AG09319 (cell line): ENCODE measurements around the gene RWDD1.

Experiments
- DNase-seq: peaks from one replicate; pipeline ENCODE4 v3.0.0-alpha.2; 2010; ENCODE audit warnings: low read depth; ENCODE audit errors: extremely low read depth
- CTCF ChIP-seq: IDR thresholded peaks from 2 replicates; pipeline ENCODE4 v1.5.1; 2011; ENCODE audit warnings: low read depth, mild to moderate bottlenecking, inconsistent platforms, low read length, moderate library complexity

RWDD1 gene, protein sequence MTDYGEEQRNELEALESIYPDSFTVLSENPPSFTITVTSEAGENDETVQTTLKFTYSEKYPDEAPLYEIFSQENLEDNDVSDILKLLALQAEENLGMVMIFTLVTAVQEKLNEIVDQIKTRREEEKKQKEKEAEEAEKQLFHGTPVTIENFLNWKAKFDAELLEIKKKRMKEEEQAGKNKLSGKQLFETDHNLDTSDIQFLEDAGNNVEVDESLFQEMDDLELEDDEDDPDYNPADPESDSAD

GRCh38 chr6:116570856-116571682, at the start of gene RWDD1:
TSS of gene RWDD1 (plus strand) at chr6:116571504. CDS start at chr6:116571583, 79 bp downstream.
- TF ChIP-seq CTCF, result no peak; the same call in 1 of the 2 replicates
- DNase-seq, result peak; percentile 100

- no peak for TF ChIP-seq CTCF
- DNase-seq, result no peak
Observed at GRCh38 chr6:116522896-116523295, 48.4 kb upstream of the RWDD1 start.

- no peak for DNase-seq
- no peak for TF ChIP-seq CTCF
Observed at GRCh38 chr6:116524236-116524635, 47.1 kb upstream of the RWDD1 start.

- TF ChIP-seq CTCF, result no peak
- DNase-seq, result no peak
Observed at GRCh38 chr6:116528133-116528532, 43.2 kb upstream of the RWDD1 start.

- TF ChIP-seq CTCF, result no peak
- no peak for DNase-seq
Observed at GRCh38 chr6:116528780-116529179, 42.5 kb upstream of the RWDD1 start.

DNA sequence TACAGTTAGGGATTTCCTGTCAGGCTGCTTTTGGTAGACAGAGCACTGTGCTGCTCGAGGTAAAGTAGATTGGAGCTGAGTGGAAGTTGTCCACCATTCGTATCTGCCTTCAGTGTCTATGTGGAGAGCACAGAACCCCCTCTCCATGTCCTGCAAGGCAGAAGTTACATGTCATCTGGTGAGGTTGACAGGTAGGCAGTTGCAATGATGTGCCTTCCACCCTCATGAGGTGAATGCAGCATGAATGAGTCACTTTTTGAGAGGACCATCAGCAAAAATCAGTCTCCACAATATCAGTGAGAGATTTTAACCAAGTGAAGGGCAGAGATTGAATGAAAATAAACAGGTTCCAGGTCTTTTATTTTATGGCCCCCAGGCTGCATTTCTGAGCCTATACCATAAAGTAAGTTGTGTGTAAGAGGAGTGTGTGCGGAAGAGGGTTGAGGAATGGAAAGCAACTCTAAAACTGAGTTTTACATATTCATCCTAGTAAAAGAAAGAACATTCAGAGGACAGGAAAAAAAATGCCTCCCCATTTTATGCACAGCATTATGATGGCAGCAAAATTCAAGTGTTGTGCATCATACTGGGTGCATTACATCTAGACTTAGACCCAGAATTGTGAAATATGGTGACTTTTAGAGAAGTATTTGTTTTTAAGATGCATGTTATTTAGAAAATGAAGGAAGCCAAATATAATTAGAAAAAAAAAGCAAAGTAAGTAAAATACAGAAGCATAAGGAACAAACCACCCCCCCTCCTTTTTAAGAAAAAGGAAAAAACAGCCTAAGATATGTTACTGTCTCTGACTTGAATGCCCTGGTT, 41.6 kb upstream of the RWDD1 start:
- no peak for TF ChIP-seq CTCF
- no peak for DNase-seq

DNA sequence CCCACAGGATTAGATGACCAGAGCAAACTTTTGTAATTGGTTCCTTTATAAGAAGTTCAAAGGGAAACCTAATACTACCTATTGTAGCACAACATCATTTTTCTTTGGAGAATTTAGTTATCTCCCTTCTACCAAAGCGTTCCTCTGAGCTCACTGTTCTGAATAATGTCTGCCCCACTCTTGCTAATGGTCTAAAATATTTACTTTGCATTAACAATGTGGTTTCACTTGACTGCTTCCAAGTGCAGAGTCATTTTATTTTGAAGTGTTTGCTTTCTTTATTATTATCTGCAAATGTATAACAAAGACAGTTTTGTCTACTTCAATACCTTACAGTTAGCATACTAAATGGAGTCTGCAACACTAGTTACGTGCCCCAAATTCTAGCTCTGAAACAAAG, 40.9 kb upstream of the RWDD1 start:
- DNase-seq, result no peak
- TF ChIP-seq CTCF, result no peak
